HUDEP-2 (cell line): ENCODE measurements around the gene CAPN10.

Experiments
- DNase-seq, 76 experiments: peaks; one replicate each; lab custom pipeline; 2025; ENCODE audit not compliant: unreplicated experiment in 76 of 76; lab: John Stamatoyannopoulos, UW

CAPN10 gene

DNA sequence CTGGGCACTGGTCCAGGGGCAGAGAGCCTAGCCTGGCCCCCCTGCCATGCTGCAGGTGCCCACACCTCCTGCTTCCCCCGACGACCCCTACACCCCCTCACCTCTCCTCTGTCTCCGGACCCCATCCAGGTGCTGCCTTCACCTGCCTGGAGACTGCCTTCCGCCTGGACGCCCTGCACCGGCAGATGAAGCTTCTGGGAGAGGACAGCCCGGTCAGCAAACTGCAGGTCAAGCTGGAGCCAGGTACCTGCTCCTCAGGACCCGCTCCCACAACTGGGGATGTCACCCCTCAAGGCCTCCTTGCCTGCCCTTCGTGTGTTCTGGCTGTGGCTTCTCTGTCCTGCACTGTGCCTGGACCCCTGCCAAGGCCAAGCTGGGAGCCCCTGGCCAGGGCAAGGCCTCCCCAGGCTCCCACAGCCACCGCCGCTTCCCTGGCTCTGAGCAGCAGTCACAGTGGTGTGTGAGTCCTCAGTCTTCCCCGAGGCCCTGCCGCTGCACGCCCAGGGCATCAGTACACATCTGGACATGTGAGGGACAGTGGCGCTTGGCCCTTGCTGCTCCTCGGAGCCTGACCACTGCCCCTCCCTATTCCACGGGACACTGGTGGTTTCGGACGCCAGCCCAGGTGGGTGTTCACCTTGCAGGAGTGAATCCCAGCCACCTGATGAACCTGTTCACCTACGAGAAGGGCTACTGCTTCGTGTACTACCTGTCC lies 12.0 kb upstream of the CAPN10 start:
- DNase-seq: no peak

DNA sequence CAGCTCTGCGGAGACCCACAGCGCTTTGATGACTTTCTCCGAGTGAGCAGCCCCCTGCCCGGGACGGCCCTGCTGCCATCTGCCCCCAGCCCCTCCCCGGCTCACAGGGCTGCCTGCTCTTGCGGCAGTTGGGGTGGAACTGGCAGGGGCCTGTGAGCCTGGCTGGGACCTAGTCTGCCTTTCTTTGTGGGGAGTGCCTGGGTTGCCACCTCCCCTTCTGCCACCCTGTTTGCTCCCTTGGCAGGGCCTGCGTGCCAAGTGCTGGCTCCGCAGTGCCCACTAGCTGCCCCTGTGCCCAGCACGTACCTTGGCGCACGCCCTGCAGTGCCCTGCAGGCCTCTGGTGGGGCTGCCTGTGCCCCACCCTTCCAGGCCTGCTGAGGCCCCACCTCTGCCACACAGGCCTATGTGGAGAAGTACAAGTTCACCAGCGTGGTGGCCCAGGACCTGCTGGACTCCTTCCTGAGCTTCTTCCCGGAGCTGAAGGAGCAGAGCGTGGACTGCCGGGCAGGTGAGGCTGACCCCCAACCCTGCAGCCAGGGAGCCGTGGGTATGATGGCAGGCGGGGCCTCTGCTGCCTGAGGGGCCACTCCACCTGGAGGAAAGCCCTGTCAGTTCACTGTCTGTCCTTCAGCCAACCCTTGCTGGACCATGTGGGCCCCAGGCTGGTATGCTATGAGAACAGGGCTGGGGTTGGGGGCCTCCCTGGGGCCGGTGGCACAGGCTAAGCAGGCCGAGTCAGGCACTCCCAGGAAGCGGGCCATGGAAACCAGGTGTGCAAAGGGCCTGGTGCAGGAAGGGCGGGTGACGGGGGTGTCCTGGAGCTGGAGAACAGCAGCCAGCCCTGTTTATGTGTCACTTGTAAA lies 11.2 kb upstream of the CAPN10 start:
- no peak for DNase-seq

DNA sequence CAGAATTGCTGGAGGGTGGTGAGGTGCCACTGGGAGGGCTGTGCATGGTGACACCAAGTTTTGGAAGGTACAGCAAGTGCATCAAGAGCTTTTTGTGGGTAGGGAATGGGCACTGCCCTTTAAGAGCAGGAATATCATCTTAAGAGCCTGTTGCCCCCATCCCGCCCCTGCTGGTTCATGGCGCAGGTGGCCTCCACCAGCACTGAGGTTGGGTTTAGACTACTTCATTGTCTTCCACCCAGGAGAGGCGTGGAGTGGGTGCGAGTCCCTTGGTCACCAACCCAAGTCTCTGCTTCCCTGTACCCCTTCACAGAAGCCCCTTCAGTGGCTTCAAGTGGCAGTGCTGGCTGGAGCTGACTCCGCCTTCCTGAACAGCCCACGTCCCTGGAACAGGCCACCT lies 10.5 kb upstream of the CAPN10 start:
- DNase-seq: no peak

DNA sequence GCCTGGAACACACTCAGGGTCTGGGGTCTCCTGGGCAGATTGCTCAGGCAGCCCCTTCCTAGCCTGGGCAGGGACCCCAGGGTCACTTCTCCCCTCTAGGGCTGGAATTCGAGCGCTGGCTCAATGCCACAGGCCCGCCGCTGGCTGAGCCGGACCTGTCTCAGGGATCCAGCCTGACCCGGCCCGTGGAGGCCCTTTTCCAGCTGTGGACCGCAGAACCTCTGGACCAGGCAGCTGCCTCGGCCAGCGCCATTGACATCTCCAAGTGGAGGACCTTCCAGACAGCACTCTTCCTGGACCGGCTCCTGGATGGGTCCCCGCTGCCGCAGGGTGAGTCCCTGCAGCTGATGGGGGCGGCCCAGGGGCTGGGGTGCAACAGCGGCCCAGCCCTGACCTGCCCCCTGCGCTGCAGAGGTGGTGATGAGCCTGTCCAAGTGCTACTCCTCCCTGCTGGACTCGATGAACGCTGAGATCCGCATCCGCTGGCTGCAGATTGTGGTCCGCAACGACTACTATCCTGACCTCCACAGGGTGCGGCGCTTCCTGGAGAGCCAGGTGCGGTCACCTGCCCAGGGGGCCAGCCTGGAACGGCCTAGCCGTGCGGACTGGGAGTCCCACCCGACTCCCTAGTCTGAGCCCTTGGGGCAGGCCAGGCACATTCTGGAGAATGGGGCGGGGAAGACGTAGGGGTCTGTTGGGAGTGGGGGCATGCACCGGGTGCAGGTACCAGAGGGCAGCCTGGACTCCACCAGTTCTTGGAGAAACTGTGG lies 9.9 kb upstream of the CAPN10 start:
- DNase-seq: no peak

DNA sequence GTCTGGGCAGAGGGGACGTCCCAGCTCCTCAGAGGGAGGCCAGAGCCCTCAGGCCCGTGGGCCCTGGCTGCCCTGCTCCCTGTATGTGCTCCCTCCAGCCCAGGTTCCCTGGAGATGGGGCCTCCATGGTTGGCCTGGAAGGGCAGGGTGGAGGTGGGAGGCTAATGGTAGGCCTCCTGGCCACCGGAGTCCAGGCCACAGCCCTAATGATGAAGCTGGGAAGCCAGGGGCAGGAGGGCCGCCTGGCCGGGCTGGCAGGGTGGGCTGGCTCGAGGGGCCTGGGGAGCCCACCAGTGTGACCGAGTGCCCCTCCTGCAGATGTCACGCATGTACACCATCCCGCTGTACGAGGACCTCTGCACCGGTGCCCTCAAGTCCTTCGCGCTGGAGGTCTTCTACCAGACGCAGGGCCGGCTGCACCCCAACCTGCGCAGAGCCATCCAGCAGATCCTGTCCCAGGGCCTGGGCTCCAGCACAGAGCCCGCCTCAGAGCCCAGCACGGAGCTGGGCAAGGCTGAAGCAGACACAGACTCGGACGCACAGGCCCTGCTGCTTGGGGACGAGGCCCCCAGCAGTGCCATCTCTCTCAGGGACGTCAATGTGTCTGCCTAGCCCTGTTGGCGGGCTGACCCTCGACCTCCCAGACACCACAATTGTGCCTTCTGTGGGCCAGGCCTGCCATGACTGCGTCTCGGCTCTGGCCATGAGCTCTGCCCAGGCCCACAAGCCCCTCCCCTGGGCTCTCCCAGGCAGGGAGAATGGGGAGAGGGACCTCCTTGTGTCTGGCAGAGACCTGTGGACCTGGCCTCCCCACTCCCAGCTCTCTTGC lies 9.0 kb upstream of the CAPN10 start:
- no peak for DNase-seq

DNA sequence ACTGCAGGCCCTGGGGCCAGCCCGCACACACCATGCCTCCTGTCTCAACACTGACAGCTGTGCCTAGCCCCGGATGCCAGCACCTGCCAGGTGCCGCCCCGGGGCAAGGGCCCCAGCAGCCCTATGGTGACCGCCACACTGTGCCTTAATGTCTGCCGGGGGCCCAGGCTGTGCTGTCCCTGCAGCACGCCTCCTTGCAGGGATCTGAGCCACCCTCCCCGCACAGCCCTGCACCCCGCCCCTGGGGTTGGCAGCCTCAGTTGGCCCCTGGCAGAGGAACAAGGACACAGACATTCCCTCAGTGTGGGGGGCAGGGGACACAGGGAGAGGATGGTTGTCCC lies 8.5 kb upstream of the CAPN10 start:
- no peak for DNase-seq

DNA sequence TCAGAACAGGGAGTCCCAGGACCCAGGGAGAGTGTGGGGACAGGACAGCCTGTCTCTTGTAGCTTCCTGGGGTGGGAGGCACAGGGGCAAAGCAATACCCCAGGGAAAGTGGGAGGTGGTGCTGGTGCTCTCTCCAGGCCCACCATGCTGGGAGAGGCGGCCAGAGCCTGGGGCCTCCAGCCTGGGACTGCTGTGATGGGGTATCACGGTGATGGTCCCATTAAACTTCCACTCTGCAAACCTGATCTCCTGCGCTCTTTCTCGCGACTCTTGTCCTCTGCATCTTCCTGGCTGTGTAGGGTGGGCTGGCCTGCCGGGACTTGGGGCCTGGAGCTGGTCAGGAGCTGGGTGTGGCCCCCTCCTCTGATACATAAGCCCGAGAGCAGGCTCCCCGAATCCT lies 8.0 kb upstream of the CAPN10 start:
- DNase-seq: no peak

DNA sequence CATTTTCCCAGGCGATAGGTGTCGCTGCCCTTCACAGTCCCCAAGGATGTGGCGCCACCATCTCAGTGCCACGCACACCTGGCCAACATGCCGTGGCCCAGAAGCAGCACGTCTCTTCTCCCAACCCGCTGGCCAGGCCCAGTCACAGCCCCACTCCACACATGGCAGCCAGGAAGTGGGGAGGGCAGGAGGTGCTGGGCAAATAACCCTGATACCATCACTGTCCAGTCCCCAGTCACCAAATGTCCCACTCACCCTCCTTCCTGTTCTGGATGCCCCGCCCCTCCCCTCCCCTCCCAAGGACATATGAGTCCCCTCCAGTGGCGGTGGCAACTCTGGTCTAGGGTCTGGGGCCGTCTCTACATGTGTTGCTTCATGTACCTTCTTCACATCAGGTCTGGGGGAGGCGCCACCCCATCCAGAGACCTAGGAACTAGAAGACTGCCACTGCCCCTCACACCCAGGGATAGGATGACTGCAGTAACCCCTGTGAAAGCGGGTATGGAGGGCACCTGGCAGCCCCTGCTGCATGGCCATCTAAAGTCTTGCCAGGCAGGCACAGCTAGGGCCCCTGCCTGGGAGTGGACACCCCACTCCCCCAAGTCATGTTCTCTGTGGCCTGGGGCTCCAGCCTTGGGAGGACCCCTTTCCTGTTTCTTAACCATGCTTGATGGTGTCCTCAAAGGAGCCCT lies 7.3 kb upstream of the CAPN10 start:
- DNase-seq: no peak

DNA sequence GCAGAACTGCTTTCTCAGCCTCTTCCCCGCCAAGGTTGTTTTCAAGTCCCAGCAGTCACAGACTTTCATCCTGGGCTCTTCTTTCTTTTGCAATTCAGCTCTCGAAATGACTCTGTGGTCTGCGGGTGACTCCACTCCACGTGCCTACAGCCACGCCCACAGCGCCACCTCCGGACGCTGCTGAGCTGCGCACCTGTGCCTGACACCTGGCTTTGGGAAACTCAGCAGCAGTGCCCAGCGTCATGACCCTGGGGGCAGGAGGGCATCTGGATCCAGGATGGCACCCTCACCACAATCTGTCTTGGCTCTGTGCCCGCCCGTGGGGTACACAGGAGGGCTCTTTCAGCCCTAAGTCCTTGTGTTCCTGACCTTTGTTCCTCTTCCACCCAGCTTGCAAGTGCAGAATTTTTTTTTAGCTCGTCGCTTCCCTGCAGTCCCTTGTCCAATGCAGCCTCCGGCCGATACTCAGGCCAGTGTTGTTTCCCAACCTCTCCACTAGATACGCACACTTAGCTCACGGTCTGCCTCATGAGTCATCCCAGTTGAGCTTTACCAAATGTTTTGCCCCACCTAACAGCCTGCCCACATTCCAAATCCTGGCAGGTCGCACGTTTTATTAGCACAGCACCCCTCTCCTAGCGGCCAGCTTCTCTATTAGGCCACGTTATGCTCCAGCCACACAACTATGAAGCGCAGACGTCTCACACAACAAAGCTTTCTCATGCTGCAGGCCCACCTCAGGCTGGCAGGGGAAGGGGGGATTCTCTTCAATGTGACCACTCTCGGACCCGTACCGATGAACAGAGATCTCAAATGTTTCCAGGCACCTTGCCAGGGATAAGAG lies 6.5 kb upstream of the CAPN10 start:
- no peak for DNase-seq

DNA sequence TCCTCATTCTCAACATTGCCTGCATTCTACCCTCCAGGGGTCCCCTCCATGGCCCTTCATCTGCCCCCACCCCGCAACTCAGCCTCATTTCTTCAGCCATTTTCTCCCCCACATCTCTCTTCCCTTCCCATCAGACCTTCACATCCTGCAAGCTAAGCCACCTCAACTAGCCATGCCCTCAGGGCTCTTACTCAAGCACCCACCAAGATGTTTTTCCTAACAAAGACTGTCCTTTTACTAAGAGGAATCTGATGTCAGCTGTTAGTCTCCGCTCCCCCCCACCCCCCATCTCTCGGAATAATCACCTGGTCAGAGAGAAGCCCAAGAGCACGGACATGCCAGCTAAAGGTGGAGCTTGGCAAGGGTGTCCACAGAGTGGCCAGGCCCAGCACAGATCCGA lies 4.7 kb upstream of the CAPN10 start:
- DNase-seq: no peak

DNA sequence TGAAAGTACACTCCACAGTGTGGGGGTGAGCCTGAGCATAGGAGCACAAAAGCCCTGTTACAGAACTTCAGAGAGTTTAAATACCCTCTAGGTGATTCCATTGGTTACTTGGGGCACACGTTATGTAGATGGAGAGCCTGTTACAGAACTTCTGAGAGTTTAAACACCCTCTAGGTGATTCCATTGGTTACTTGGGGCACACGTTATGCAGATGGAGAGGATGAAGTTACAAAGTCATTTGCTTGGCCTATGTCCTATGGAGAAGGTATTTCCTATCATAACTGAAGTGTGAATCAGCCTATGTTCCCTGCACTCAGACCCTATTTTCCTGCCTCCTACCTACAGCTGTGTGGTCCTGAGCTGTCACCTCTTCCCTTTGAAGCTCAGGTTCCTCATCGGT lies 3.8 kb upstream of the CAPN10 start:
- DNase-seq: no peak

DNA sequence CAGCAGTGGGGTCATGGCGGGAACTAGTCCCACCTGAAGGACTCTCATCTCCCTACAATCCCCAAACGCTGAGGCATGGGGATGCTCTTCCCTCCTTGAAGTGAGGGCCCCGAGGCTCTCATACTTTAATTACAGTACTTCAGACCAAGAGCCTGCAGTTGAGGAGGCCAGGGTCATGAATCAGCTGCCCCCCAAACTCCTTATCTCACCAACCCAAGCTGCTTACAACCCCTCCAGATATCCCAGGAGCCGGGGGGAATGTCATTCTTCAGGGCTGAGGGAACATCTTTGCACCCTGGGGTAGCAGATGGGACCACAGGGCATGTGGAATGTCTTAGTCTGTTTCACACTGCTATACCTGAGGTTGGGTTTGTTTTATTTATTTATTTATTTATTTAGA lies 2.8 kb upstream of the CAPN10 start:
- no peak for DNase-seq

DNA sequence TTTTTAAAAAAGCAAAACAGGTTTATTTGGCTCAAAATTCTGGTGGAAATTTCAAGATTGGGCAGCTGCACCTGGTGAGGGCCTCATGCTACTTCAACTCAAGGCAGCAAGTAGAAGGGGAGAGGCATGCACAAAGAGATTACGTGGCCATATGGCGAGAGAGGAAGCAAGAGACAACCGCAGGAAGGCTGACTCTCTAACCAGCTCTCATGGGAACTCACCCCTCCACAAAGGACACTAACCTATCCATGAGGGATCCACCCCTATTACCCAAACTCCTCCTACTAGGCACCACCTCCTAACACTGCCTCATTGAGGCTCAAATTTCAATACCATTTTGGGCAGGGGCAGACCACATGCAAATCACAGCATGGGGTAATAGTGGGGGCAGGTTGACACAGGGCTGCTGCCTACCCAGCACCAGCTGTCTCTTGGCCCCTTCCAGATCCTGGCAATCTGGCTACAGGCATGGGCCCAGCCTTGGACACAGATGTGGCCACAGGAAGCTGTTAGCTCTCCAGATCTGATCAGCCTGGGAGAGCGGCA lies 2.0 kb upstream of the CAPN10 start:
- DNase-seq: peak in 7 of 76 experiments; percentile 11 to 48 (median 27)

DNA sequence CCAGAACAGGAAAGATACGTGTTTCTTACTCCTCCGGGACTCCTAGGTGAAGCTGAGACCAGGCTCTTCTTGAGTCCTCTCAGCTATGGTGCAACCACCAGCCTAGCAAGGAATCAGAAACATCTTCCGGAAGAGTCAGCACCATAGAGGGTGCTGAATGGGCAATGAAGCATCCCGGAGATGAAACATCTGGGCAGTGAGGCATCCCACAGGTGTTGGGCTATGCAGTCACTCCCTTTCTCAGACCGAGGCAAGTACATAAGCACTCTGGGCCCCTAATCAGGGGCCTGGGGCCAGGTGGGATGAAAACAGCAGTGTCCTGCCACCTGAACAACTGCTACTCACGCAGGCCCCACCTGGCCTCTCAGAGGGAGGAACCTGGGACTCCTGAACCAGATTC lies 1.4 kb upstream of the CAPN10 start:
- DNase-seq: no peak

DNA sequence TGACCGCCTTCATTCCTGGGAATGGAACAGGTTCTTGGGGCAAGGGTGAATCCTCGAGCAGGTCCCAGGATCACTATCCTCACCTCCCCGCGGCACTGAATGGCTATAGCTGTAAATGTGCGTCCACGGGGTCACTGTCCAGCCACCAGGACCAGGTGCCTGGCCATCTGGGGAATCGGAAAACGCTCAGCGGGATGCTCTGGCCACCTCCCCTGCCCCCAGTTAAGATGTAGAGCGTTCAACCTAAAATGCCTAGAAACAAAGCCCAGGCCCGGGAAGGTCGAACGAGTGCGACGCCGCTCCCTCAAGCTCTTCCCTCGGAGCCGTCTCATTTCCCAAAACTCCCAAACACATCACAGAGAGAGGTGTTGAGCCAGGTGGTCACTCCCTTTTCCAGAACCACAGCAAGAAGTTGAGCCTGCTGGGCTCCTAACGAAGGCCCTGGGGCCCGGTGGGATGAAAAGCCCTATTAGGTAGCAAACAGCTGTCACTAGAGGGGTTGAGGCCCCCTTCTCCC lies 795 bp upstream of the CAPN10 start:
- DNase-seq: no peak

DNA sequence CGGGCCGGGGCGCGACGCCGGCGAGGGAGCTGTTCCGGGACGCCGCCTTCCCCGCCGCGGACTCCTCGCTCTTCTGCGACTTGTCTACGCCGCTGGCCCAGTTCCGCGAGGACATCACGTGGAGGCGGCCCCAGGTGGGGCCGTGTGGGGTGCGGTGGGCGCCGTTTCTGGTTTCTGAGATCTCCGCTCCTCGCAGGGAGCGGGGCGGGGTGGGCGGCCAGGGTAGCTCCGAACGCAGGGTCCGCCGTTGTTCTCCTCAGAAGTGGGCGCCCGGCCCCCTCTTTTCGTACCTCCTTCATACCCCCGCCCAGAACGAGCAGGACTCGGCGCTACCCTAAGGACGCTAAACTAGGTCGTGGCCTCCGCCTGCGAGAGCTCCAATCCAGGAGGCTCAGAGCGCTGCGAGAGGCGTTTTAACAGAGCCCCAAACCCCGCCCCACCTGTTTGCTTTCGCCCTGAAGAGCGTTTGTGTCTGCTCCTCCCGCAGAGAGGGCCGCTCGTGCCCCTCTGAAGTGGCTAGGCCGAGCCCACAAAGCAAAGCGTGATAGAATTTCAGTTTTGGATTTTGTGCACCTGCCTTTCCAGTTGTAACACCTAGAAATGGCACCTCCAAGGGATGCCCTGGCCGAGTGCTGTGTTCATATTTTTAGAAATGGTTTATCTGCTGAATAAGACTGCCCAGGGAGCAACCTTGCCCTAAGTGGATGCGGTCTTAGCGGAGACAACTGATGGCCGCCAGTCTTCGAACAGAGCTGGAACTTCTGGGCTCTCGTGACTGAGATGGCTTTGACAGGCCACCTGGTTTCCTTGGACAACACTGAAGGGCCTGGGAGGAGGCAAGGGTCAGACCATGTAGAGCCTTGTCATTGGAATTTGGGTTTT lies 626 bp downstream of the CAPN10 start:
- DNase-seq: peak in 24 of 76 experiments; percentile 7 to 52 (median 24)

DNA sequence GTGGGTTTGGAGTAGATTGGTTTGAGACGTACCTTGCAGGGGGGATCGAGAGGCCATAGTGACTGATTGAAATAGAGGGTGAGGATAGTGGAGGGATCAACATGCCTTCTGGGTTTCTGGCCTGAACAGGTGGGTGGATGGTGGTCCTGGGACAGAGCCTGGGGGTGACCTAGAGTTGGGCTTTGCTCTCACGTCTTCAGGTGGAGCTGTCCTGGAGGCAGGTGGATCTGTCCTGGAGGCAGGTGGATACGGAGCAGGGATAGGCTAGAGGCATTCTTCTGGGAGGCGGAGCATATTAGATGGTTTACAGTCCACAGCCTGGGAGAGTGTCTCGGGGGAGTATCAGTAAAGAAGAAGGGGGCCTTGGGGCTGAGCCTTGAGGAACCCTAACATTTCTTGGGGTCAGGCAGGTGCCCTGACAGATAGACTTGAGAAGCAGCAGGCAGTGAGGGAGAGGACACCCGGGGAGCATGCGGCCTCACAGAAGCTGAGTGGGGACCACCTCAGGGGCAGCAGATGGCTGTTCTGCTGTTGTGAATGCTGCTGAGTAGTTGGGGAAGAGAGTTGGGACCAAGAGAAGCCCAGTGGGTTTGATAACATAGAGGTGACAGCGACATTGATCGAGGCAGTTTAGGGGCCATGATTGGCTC lies 1.6 kb downstream of the CAPN10 start:
- DNase-seq: no peak
